A673 (cell line): ENCODE measurements around the gene LSM10.

Experiments used
- EZH2 ChIP-seq: fragments of 200-600 bp; sonication (generic); IDR thresholded peaks from 2 replicates; pipeline ENCODE4 v1.6.1; 2017; ENCODE audit warnings: borderline replicate concordance, low read depth, mild to moderate bottlenecking, mixed read lengths, antibody characterized with exemption, low read length; ENCODE audit not compliant: poor library complexity, severe bottlenecking
- TF ChIP-seq, protein P1 (sequence below): fragments of 300-800, 200-600 bp; sonication (generic); conservative IDR thresholded peaks from 2 replicates; pipeline ENCODE4 v1.5.1; 2017; ENCODE audit warnings: low read depth, mild to moderate bottlenecking, antibody characterized with exemption, low read length, moderate library complexity, mixed read lengths

DNA sequence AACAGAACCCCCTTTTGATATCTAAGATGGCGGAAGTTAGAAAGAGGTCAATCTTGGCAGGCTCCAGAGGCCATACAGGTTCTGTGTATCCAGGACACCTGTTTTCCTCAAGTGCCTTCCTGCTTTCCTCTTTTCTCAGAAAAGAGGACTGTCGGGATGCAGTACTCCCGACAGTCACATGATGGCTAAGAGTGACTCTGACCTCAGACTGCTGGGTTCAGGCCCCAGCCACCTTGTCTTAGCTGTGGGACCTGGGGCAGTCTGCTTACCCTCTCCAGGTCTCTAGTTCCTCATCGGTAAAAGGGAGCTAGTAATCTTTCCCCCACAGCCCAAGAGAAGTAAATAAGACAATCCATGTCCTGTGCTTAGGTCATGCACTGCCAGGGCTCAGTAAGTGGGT lies 41.9 kb downstream of the LSM10 start:
- TF ChIP-seq, protein P1, sequence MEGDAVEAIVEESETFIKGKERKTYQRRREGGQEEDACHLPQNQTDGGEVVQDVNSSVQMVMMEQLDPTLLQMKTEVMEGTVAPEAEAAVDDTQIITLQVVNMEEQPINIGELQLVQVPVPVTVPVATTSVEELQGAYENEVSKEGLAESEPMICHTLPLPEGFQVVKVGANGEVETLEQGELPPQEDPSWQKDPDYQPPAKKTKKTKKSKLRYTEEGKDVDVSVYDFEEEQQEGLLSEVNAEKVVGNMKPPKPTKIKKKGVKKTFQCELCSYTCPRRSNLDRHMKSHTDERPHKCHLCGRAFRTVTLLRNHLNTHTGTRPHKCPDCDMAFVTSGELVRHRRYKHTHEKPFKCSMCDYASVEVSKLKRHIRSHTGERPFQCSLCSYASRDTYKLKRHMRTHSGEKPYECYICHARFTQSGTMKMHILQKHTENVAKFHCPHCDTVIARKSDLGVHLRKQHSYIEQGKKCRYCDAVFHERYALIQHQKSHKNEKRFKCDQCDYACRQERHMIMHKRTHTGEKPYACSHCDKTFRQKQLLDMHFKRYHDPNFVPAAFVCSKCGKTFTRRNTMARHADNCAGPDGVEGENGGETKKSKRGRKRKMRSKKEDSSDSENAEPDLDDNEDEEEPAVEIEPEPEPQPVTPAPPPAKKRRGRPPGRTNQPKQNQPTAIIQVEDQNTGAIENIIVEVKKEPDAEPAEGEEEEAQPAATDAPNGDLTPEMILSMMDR: no peak
- TF ChIP-seq EZH2: no peak
